Measurements from ENCODE around the gene COPS8. TPM values are rescaled to one million over a fixed set of nuclear protein-coding genes. Genes with fewer than 3 reads are reported as not detected.
A peak's percentile ranks its signal among the peaks of the same experiment; 100 is the strongest.

Gene COPS8
- total and polyA plus RNA-seq, 2 donors (not counting 3 experiments of a cell fraction or from before 2014, with no cell fraction given) = 73.6 to 80.7 TPM

DNA sequence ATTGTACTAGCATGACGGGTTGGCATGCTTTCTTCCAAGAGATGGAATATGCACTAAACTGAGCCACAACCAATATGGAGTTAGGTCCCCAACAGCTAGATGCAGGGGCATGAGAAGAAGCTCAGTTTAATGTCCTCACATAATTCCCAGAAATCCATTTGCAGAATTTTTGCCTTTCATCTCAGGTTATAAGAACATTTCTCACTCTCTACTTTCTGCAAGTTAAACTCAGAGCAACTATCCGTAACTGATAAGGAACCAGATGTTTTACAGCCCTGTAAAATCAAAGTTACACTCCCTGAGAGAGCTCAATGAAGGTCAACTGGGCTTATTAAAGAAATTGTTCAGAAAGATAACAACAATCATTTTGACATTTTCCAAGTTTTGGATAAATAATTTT is 30.7 kb downstream of the COPS8 start:
- POLR2A ChIA-PET = no interaction called here
- no peak overlapping the region for H3K27ac ChIP-seq (ENCODE audit: insufficient read depth, low read depth, low read length)
- no peaks in the 10 kb centered on the region for H3K9me1 ChIP-seq (replicated peaks; ENCODE audit: control insufficient read depth, extremely low read depth, insufficient read depth, low read length)
- no peaks in the 10 kb centered on the region for H4K20me1 ChIP-seq (replicated peaks; ENCODE audit: control insufficient read depth, extremely low read depth, insufficient read depth, low read length)
- CTCF ChIA-PET = interaction anchor here (0.7 to 1.3 kb wide), 2 partner anchors 11 to 15 kb away, joined by 3 read pairs; no protein-coding TSS in a partner anchor
- BruUV-seq (replicated peaks) = no TSS peak
- peaks cover 3% of the 10 kb centered on the region for H3K4me1 ChIP-seq (ENCODE audit: control insufficient read depth, extremely low read depth, insufficient read depth, low read length)
- dilution Hi-C loops (cut with MboI; ENCODE audit: extremely low pct_ligation_motif_present, low sequenced_read_pairs) = no loop called here
- H3K36me3 ChIP-seq (ENCODE audit: control insufficient read depth in 2 of 2, extremely low read depth in 1 of 2, insufficient read depth in 2 of 2, low read length in 2 of 2) = no peaks in the 10 kb centered on the region
- no peaks in the 10 kb centered on the region for H3K27me3 ChIP-seq (ENCODE audit: control insufficient read depth in 2 of 2, insufficient read depth in 2 of 2, low read length in 2 of 2)
- H3K4me2 ChIP-seq (ENCODE audit: insufficient read depth, low read length) = no peak overlapping the region
- DNase-seq (ENCODE audit: low read depth, low spot score) (no peak), FAIRE-seq (no peak)
- intact Hi-C loops (cut with micrococcal nuclease) = no loop called here
- H3K9me3 ChIP-seq (replicated peaks; ENCODE audit: control insufficient read depth, insufficient read depth, low read length) = no peaks in the 10 kb centered on the region
- TF ChIP-seq MYC (IDR thresholded peaks at IDR 0.05; ENCODE audit: low read depth, low read length) = no peak
- no peak for TF ChIP-seq POLR2AphosphoS5 (IDR thresholded peaks at IDR 0.05; ENCODE audit: insufficient read depth, low read depth, low read length)
- no peak for TF ChIP-seq FOS (IDR thresholded peaks at IDR 0.05; ENCODE audit: borderline replicate concordance, insufficient read depth, low read length)
- TF ChIP-seq EZH2 (IDR thresholded peaks at IDR 0.05; ENCODE audit: borderline replicate concordance, low read depth, low read length, severe bottlenecking) = no peak
- H3K4me3 ChIP-seq (replicated peaks in 1 of 3; ENCODE audit: insufficient read depth in 1 of 3, low read depth in 1 of 3, low read length in 3 of 3) = no peak overlapping the region
- H3K9ac ChIP-seq (replicated peaks; ENCODE audit: extremely low read depth, insufficient read depth, low read length) = no peak overlapping the region
- H3K79me2 ChIP-seq (ENCODE audit: control insufficient read depth, insufficient read depth, low read length) = no peaks in the 10 kb centered on the region
- no peak overlapping the region for H2AFZ ChIP-seq (ENCODE audit: low read depth, low read length)

GRCh38 chr2:237118025-237118424 is 32.3 kb downstream of the COPS8 start:
- Histone ChIP-seq H3K27ac (ENCODE audit: insufficient read depth, low read depth, low read length) (no peak overlapping the region), H3K9me1 (replicated peaks; ENCODE audit: control insufficient read depth, extremely low read depth, insufficient read depth, low read length) (no peaks in the 10 kb centered on the region), H3K4me2 (ENCODE audit: insufficient read depth, low read length) (no peak overlapping the region), H3K36me3 (ENCODE audit: control insufficient read depth in 2 of 2, extremely low read depth in 1 of 2, insufficient read depth in 2 of 2, low read length in 2 of 2) (no peaks in the 10 kb centered on the region), H2AFZ (ENCODE audit: low read depth, low read length) (no peak overlapping the region), H3K79me2 (ENCODE audit: control insufficient read depth, insufficient read depth, low read length) (no peaks in the 10 kb centered on the region), H3K4me1 (ENCODE audit: control insufficient read depth, extremely low read depth, insufficient read depth, low read length) (peaks cover 3% of the 10 kb centered on the region), H4K20me1 (replicated peaks; ENCODE audit: control insufficient read depth, extremely low read depth, insufficient read depth, low read length) (no peaks in the 10 kb centered on the region), H3K9ac (replicated peaks; ENCODE audit: extremely low read depth, insufficient read depth, low read length) (no peak overlapping the region), H3K27me3 (ENCODE audit: control insufficient read depth in 2 of 2, insufficient read depth in 2 of 2, low read length in 2 of 2) (no peaks in the 10 kb centered on the region), H3K9me3 (replicated peaks; ENCODE audit: control insufficient read depth, insufficient read depth, low read length) (no peaks in the 10 kb centered on the region), H3K4me3 (replicated peaks in 1 of 3; ENCODE audit: insufficient read depth in 1 of 3, low read depth in 1 of 3, low read length in 3 of 3) (no peak overlapping the region)
- dilution Hi-C loops (cut with MboI; ENCODE audit: extremely low pct_ligation_motif_present, low sequenced_read_pairs) (no loop called here), intact Hi-C loops (cut with micrococcal nuclease) (no loop called here)
- DNase-seq (ENCODE audit: low read depth, low spot score) = no peak
- TF ChIP-seq FOS (IDR thresholded peaks at IDR 0.05; ENCODE audit: borderline replicate concordance, insufficient read depth, low read length) (peak; percentile 10), JUN (IDR thresholded peaks at IDR 0.05; ENCODE audit: borderline replicate concordance, insufficient read depth, insufficient read length, low read depth) (no peak), EZH2 (IDR thresholded peaks at IDR 0.05; ENCODE audit: borderline replicate concordance, low read depth, low read length, severe bottlenecking) (no peak)
- BruUV-seq (replicated peaks) = no TSS peak
- no peak for FAIRE-seq
- CTCF ChIA-PET = interaction anchor here (0.6 to 1.1 kb wide), 3 partner anchors 101 to 454 kb away, joined by 3 to 4 read pairs (median 3); no protein-coding TSS in a partner anchor
- POLR2A ChIA-PET = no interaction called here
